ENCODE data around the gene CERS2. TPM values are rescaled to one million over a fixed set of nuclear protein-coding genes. Genes with fewer than 3 reads are reported as not detected.

The CERS2 gene
- polyA plus RNA-seq, 1 of the 3 experiments (the other 2 are of a cell fraction): 150 TPM

GRCh38 chr1:151003180-151003579 is 28.5 kb upstream of the CERS2 start:
- H2AFZ ChIP-seq (ENCODE audit: low read depth): no peak overlapping the region
- H3F3A ChIP-seq (replicated peaks; ENCODE audit: insufficient read depth): peaks cover 15% of the 10 kb centered on the region
- H3K4me3 ChIP-seq (ENCODE audit: low read depth in 2 of 2, low read length in 1 of 2): no peak overlapping the region
- ChIA-PET POLR2A (no interaction called here), CTCF (interaction anchor here (5.3 to 15.9 kb wide), 2 partner anchors 8 to 23 kb away, joined by 79 to 371 read pairs; partner anchors contain the start of genes ANXA9 and CERS2)
- peaks cover 0 to 26% of the 10 kb centered on the region in 2 experiments; a peak in 2 of 4 replicates for H3K4me1 ChIP-seq (ENCODE audit: control insufficient read depth in 1 of 2, insufficient read depth in 2 of 2, low read depth in 1 of 2, low read length in 1 of 2)
- H3K36me3 ChIP-seq (replicated peaks in 1 of 2; ENCODE audit: control insufficient read depth in 1 of 2, insufficient read depth in 2 of 2, low read length in 1 of 2): peaks cover 0 to 11% of the 10 kb centered on the region in 2 experiments
- TF ChIP-seq RCOR1 (IDR thresholded peaks at IDR 0.05; ENCODE audit: low read length) (no peak), RFX5 (IDR thresholded peaks at IDR 0.05; ENCODE audit: low read length) (no peak), TAF1 (IDR thresholded peaks at IDR 0.05; ENCODE audit: borderline replicate concordance, low read depth, low read length) (no peak), SMC3 (IDR thresholded peaks at IDR 0.05; ENCODE audit: low read depth, low read length) (no peak), RAD21 (IDR thresholded peaks at IDR 0.05; ENCODE audit: low read length) (no peak), USF2 (IDR thresholded peaks at IDR 0.05; ENCODE audit: borderline replicate concordance, low read depth, low read length) (no peak), IRF3 (IDR thresholded peaks at IDR 0.05; ENCODE audit: low read depth, low read length) (no peak), SIN3A (IDR thresholded peaks at IDR 0.05; ENCODE audit: borderline replicate concordance, low read depth, low read length) (no peak), REST (IDR thresholded peaks at IDR 0.05; ENCODE audit: low read depth, low read length) (no peak), TEAD4 (IDR thresholded peaks at IDR 0.05; ENCODE audit: borderline replicate concordance, insufficient read depth) (no peak), FOXJ3 (CRISPR knock-in tag; IDR thresholded peaks at IDR 0.05) (no peak)
- no peak overlapping the region for H3K27ac ChIP-seq (ENCODE audit: low read depth in 2 of 2, low read length in 1 of 2)
- no peaks in the 10 kb centered on the region for H3K27me3 ChIP-seq (ENCODE audit: insufficient read depth)
- H4K20me1 ChIP-seq (ENCODE audit: insufficient read depth): no peaks in the 10 kb centered on the region
- no peak overlapping the region for H3K4me2 ChIP-seq
- 0 out of 2 replicates have a peak, but pooled peaks cover 9% of the 10 kb centered on the region for H3K79me2 ChIP-seq (ENCODE audit: insufficient read depth)
- no peak overlapping the region for H3K9ac ChIP-seq
- DNase-seq: no peak
- no peaks in the 10 kb centered on the region for H3K9me2 ChIP-seq
- no peaks in the 10 kb centered on the region for H3K9me3 ChIP-seq
